HL-60 (cell line): ENCODE data around the gene GTF3C5.

Source experiments
- CTCF ChIP-seq: IDR thresholded peaks from one replicate; pipeline ENCODE4 v1.5.1; 2011; ENCODE audit warnings: low read length, control low read depth, inconsistent platforms; ENCODE audit not compliant: insufficient read depth
- POLR2AphosphoS5 ChIP-seq: IDR thresholded peaks from 2 replicates; pipeline ENCODE4 v1.6.1; 2012; ENCODE audit warnings: low read depth
- REST ChIP-seq: IDR thresholded peaks from 2 replicates; pipeline ENCODE4 v1.6.1; 2012; ENCODE audit warnings: low read depth; ENCODE audit not compliant: insufficient replicate concordance
- SPI1 ChIP-seq: IDR thresholded peaks from 2 replicates; pipeline ENCODE4 v1.6.1; 2012; ENCODE audit warnings: low read depth, mild to moderate bottlenecking, borderline replicate concordance

- TF ChIP-seq POLR2AphosphoS5 (no peak), CTCF (no peak), SPI1 (no peak), REST (no peak)
These were observed 35.7 kb upstream of the GTF3C5 start for GRCh38 chr9:132995121-132995420.
